Muscle layer of colon (tissue), 2 donors: ENCODE measurements around the gene AKIRIN1.
"Not testable (repeated sequence)": the region's sequence is repeated elsewhere in the genome, so short reads cannot be mapped to it uniquely, and the experiment has no call there.

Source experiments
- H3K27ac ChIP-seq: one replicate; pipeline ENCODE4 v1.7.0; 2013; ENCODE audit warnings: low read depth, mild to moderate bottlenecking, low read length, moderate library complexity
- H3K27me3 ChIP-seq, 2 donors: one replicate each; pipeline ENCODE4 v1.7.0; 2013; ENCODE audit warnings: low read length in 2 of 2, mild to moderate bottlenecking in 2 of 2; ENCODE audit not compliant: insufficient read depth in 2 of 2, control insufficient read depth in 1 of 2
- H3K36me3 ChIP-seq: one replicate; pipeline ENCODE4 v1.7.0; 2013; ENCODE audit warnings: mild to moderate bottlenecking, low read length; ENCODE audit not compliant: insufficient read depth
- H3K4me1 ChIP-seq: one replicate; pipeline ENCODE4 v1.7.0; 2013; ENCODE audit warnings: mild to moderate bottlenecking, low read length; ENCODE audit not compliant: insufficient read depth
- H3K4me3 ChIP-seq, 2 donors: one replicate each; pipeline ENCODE4 v1.7.0; 2013; ENCODE audit warnings: low read length in 2 of 2, low read depth in 1 of 2, mild to moderate bottlenecking in 1 of 2, moderate library complexity in 1 of 2
- H3K9ac ChIP-seq: one replicate; pipeline ENCODE4 v1.7.0; 2013; ENCODE audit warnings: low read length
- H3K9me3 ChIP-seq: one replicate; pipeline ENCODE4 v1.7.0; 2013; ENCODE audit warnings: mild to moderate bottlenecking, low read length
- donor health status: abdominal sarcoma.
- donor health status: Adenocarcinoma of cecum.

The AKIRIN1 gene

GRCh38 chr1:38997901-38998190 lies 6.8 kb downstream of the AKIRIN1 start:
- Histone ChIP-seq H3K27ac (no peak overlapping the region), H3K9ac (no peak overlapping the region), H3K4me3 (no peak overlapping the region), H3K9me3 (no peaks in the 10 kb centered on the region), H3K4me1 (peaks cover 19% of the 10 kb centered on the region), H3K36me3 (peaks cover 30% of the 10 kb centered on the region), H3K27me3 (no peaks in the 10 kb centered on the region)

GRCh38 chr1:39001516-39002421 lies 10.7 kb downstream of the AKIRIN1 start:
- H3K36me3 ChIP-seq, result peaks cover 64% of the 10 kb centered on the region
- no peak overlapping the region for H3K9ac ChIP-seq
- no peak overlapping the region for H3K4me3 ChIP-seq
- no peaks in the 10 kb centered on the region for H3K9me3 ChIP-seq
- no peaks in the 10 kb centered on the region for H3K27me3 ChIP-seq
- H3K27ac ChIP-seq, result no peak overlapping the region
- H3K4me1 ChIP-seq, result peaks cover 12% of the 10 kb centered on the region

GRCh38 chr1:39003281-39003680 lies 12.2 kb downstream of the AKIRIN1 start:
- Histone ChIP-seq H3K9ac (no peak overlapping the region), H3K4me1 (no peaks in the 10 kb centered on the region), H3K27me3 (no peaks in the 10 kb centered on the region), H3K4me3 (no peak overlapping the region), H3K36me3 (peaks cover 72% of the 10 kb centered on the region), H3K27ac (no peak overlapping the region), H3K9me3 (no peaks in the 10 kb centered on the region)

GRCh38 chr1:39003794-39004193 lies 12.7 kb downstream of the AKIRIN1 start:
- no peak overlapping the region for H3K4me3 ChIP-seq
- no peak overlapping the region for H3K9ac ChIP-seq
- no peaks in the 10 kb centered on the region for H3K4me1 ChIP-seq
- H3K9me3 ChIP-seq, result no peaks in the 10 kb centered on the region
- no peak overlapping the region for H3K27ac ChIP-seq
- H3K36me3 ChIP-seq, result peaks cover 75% of the 10 kb centered on the region
- no peaks in the 10 kb centered on the region for H3K27me3 ChIP-seq

- H3K27ac ChIP-seq, result no peak overlapping the region
- H3K9ac ChIP-seq, result no peak overlapping the region
- peaks cover 76% of the 10 kb centered on the region for H3K36me3 ChIP-seq
- no peaks in the 10 kb centered on the region for H3K9me3 ChIP-seq
- H3K27me3 ChIP-seq, result no peaks in the 10 kb centered on the region
- H3K4me3 ChIP-seq, result no peak overlapping the region
- H3K4me1 ChIP-seq, result no peaks in the 10 kb centered on the region
These were observed 15.2 kb downstream of the AKIRIN1 start for GRCh38 chr1:39006287-39006686.

GRCh38 chr1:39006726-39007645 lies 15.9 kb downstream of the AKIRIN1 start:
- peaks cover 69% of the 10 kb centered on the region for H3K36me3 ChIP-seq

GRCh38 chr1:39014956-39015355 lies 23.9 kb downstream of the AKIRIN1 start:
- not testable (repeated sequence) for H3K36me3 ChIP-seq, H3K4me1 ChIP-seq, H3K9ac ChIP-seq, H3K27me3 ChIP-seq, H3K9me3 ChIP-seq, H3K27ac ChIP-seq, H3K4me3 ChIP-seq

More at GRCh38 chr1:39006726-39007645, 15.9 kb downstream of the AKIRIN1 start:
- Histone ChIP-seq H3K27ac (no peak overlapping the region), H3K4me3 (no peak overlapping the region), H3K9ac (no peak overlapping the region), H3K27me3 (no peaks in the 10 kb centered on the region), H3K4me1 (no peaks in the 10 kb centered on the region), H3K9me3 (no peaks in the 10 kb centered on the region)

- H3K27ac ChIP-seq, result no peak overlapping the region
- no peak overlapping the region for H3K9ac ChIP-seq
- no peaks in the 10 kb centered on the region for H3K36me3 ChIP-seq
- H3K27me3 ChIP-seq, result no peaks in the 10 kb centered on the region
- no peak overlapping the region for H3K4me3 ChIP-seq
- H3K9me3 ChIP-seq, result no peaks in the 10 kb centered on the region
- no peaks in the 10 kb centered on the region for H3K4me1 ChIP-seq
These were observed 25.6 kb downstream of the AKIRIN1 start for GRCh38 chr1:39016604-39017171.

- H3K9ac ChIP-seq, result no peak overlapping the region
- no peaks in the 10 kb centered on the region for H3K9me3 ChIP-seq
- H3K27me3 ChIP-seq, result no peaks in the 10 kb centered on the region
- no peaks in the 10 kb centered on the region for H3K36me3 ChIP-seq
- H3K4me3 ChIP-seq, result no peak overlapping the region
- no peaks in the 10 kb centered on the region for H3K4me1 ChIP-seq
- H3K27ac ChIP-seq, result no peak overlapping the region
These were observed 26.2 kb downstream of the AKIRIN1 start for GRCh38 chr1:39017266-39017665.

- H3K27ac ChIP-seq, H3K4me1 ChIP-seq, H3K36me3 ChIP-seq, H3K9me3 ChIP-seq, H3K4me3 ChIP-seq, H3K27me3 ChIP-seq, H3K9ac ChIP-seq: not testable (repeated sequence)
These were observed 29.4 kb downstream of the AKIRIN1 start for GRCh38 chr1:39020494-39020893.

- no peak overlapping the region for H3K27ac ChIP-seq
- H3K27me3 ChIP-seq, result no peaks in the 10 kb centered on the region
- H3K9me3 ChIP-seq, result no peaks in the 10 kb centered on the region
- no peak overlapping the region for H3K9ac ChIP-seq
- H3K36me3 ChIP-seq, result no peaks in the 10 kb centered on the region
- H3K4me3 ChIP-seq, result no peak overlapping the region
- H3K4me1 ChIP-seq, result peaks cover 6% of the 10 kb centered on the region
These were observed 30.4 kb downstream of the AKIRIN1 start for GRCh38 chr1:39021426-39021825.
